Fibroblast of skin of back (primary cell): Measurements from ENCODE around the gene BLOC1S3.
"Not testable (repeated sequence)": the region's sequence is repeated elsewhere in the genome, so short reads cannot be mapped to it uniquely, and the experiment has no call there.

Experiments used
- DNase-seq: peaks from one replicate; pipeline ENCODE4 v3.0.0-alpha.2; 2013

The BLOC1S3 gene

DNA sequence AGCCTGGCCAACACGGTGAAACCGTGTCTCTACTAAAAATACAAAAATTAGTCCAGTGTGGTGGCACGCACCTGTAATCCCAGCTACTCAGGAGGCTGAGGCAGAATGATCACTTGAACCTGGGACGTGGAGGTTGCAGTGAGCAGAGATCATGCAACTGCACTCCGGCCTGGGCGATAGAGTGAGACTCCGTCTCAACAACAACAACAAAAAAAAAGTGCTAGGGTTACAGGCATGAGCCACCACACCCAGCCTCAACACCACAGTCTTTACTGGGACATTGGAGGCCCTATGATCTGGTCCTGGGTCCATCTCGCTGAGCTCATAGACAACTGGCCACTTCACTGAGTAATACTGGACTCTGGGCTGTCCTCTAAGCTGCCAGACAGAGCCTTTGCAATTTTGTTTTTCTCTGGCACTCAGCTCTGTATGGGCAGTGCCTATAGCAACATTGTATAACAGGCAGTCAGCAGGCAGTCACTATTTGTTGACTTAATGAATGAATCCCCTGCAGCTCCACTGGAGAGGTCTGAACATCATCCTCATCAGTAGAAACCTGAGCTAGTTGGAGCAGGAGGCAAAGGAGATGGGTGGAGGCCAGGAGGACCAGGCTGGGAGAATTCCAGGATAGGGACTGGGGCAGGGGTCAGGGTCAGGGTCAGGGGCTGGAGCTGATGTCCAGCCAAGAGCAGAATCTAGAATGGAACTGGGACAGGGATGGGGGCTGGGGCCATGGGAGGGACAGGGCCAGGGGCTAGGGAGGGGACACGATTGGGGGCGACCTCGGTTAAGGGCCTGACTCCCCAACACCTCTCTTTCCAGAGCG, 8.1 kb downstream of the BLOC1S3 start:
- peak; percentile 41 for DNase-seq

DNA sequence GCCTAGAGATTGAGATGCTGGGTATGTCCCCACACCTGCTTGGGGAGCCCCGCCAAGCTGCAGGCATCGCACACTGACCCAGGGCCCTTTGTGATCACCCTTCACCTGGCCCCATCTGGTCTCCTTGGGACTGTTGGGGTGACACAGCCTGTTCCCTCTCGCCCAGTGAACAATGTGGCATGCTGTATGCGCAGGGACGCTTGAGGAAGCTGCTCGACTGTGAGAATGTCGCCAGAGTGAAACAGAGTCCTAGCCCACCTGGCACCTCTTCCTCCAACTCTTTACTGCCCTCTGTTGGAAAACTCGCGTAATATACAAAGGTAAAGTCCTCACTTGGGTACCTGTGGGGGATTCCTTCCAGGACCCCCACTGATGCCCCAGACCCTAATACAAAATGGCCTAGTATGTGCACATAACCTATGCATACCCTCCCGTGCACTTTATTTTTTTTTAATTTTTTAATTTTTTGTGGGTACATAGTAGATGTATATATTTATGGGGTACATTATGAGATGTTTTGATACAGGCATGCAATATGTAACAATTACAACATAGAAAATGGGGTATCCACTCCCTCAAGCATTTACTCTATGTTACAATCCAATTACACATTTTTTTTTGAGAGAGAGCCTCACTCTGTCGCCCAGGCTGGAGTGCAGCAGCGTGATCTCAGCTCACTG, 9.0 kb downstream of the BLOC1S3 start:
- DNase-seq = peak; percentile 7

GRCh38 chr19:45189971-45190370, 11.4 kb downstream of the BLOC1S3 start:
- DNase-seq = no peak

GRCh38 chr19:45191375-45191774, 12.8 kb downstream of the BLOC1S3 start:
- DNase-seq = no peak

DNA sequence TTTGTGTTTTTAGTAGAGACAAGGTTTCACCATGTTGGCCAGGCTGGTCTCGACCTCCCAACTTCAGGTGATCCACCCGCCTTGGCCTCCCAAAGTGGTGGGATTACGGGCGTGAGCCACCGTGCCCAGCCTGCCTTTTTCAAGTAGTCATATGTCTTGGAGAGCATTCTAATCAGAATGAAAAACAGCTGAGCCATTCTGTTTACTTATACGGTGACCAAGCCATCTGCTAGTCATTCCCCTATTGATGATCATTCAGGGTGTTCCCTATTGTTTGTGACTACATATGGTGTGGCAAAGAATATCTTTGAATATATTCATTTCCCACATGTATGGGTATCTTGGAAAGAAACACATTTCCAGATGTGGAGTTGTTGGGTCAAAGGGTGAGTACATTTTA, 17.2 kb downstream of the BLOC1S3 start:
- DNase-seq = peak; percentile 68

DNA sequence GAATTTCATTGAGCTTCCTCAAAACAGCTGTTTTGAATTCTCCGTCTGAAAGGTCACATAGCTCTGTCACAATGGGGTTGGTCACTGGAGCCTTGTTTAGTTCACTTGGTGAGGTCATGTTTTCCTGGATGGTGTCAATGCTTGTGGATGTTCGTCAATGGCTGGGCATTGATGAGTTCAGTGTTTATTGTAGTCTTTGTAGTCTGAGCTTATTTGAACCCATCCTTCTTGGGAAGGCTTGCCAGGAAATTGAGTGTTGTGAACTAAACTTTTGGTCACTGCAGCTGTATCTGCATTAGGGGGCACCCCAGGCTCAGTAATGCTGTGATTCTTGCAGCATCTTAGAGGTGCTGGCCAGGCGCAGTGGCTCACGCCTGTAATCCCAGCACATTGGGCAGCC, 22.0 kb downstream of the BLOC1S3 start:
- peak; percentile 49 for DNase-seq

- DNase-seq = no peak
Observed at GRCh38 chr19:45202637-45203036, 24.1 kb downstream of the BLOC1S3 start.

DNA sequence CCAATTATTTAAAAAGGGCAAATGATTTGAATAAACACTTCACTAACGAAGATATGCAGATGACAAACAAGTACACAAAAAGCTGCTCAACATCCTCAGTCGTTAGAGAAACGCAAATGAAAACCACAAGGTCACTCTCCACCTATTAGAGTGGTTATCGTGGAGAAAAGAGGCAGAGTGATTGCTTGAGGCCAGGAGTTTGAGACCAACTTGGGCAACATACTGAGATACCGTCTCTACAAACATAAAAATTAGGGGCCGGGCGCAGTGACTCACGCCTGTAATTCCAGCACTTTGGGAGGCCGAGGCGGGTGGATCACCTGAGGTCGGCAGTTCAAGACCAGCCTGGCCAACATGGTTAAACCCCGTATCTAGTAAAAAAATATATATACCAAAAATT, 27.2 kb downstream of the BLOC1S3 start:
- no peak for DNase-seq

GRCh38 chr19:45206328-45206727, 27.7 kb downstream of the BLOC1S3 start:
- no peak for DNase-seq

DNA sequence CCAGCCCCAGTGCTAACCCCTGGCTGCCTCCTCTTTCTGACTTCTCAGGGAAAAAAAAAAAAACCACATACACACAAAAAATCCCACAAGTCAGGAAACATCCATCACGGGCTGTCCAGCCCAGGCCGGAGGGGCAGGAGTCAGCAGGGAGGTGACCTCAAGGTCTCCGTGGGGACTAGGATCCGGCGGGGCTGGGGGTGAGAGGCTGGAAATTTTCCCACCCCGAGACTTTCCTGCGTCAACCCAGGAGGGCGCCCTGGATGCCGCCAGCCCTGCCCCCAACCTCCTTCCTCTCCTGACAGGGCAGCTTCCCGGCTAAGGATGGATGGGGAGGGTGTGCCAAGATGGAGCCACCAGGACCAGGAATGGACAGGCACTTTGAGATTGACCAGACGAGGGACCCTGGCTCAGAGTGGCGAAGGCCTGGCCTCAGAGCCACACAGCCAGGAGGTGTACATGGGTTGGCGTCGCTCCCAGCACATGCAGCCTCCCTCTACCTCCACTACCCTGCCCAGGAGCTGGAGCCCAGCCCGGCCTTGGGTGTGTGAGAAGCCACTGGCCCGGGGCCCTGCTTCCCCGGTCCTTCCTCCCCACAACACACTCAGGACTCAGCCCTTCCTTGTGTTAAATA, 33.3 kb downstream of the BLOC1S3 start:
- DNase-seq = no peak

DNA sequence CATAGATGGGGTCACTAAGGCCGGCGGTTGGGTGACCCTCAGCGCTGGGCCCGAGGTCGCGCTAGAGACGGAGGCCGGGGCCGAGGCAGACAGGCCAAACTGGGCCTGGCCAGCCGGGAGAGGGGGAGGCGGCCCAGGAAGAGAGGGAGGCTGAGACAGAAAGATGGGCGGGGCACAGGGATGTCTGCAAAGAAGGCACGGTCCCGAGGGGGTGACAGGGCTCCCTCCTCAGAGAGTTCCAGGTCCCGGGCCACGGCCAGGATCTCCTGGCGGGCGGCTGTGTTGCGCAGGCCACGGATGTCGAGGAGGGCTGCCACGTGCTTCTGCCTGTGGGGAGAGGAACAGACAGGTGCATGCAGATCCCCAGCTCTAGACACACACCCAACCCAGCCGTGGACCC, 34.4 kb downstream of the BLOC1S3 start:
- no peak for DNase-seq

DNA sequence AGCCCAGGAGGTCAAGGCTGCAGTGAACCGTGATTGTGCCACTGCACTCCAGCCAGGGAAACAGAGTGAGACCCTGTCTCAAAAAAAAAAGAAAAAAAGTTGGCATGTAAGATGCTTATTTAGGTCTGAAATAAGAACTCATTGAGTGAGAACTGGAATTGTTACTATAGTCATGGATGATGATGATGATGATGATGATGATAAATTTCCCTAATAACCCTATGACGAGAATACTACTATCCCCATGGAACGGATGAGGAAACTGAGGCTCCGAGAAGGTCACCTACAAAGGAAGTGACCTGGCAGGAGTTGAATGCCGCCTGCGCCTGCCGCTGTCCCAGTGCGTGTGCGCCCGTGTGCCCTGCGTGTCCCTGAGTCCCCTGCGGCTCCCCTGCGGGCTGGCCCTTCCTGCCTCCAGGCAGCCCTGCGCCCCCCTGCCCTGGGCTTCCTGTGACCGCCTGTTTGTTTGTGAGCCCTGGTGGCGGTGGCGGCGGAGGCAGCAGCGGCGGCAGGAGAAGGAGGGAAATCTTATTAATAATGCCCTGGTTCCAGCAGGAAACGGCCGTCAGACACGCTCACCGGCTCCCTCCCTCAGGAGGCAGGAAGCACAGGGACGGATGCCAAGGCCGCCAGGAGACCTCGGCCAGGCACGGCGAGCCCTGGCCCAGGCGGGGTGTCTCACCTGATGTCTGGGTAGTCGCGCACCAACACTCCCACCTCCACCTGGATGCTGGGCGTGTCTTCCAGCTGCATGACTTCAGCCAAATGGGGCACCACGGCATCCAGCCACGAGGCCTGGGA, 37.0 kb downstream of the BLOC1S3 start:
- DNase-seq = peak; percentile 15

DNA sequence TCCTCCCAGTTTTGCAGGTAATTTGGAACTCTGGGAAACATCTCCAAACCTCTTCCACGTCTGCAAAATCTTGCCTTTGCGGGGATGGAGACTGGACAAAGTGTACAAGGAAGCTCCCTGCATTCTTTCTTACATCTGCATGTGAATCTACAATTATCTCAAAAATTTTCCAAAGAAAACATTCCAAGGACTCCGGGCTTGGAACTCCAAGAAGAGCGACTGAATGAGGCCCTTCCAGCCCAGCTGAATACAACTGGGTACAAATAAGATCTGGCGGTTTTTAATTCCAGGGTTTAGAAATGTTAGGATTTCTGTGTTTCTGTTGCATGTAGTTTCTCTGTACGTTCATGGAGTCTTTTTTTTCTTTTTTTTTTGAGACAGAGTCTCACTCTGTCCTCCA, 38.1 kb downstream of the BLOC1S3 start:
- peak; percentile 76 for DNase-seq

DNA sequence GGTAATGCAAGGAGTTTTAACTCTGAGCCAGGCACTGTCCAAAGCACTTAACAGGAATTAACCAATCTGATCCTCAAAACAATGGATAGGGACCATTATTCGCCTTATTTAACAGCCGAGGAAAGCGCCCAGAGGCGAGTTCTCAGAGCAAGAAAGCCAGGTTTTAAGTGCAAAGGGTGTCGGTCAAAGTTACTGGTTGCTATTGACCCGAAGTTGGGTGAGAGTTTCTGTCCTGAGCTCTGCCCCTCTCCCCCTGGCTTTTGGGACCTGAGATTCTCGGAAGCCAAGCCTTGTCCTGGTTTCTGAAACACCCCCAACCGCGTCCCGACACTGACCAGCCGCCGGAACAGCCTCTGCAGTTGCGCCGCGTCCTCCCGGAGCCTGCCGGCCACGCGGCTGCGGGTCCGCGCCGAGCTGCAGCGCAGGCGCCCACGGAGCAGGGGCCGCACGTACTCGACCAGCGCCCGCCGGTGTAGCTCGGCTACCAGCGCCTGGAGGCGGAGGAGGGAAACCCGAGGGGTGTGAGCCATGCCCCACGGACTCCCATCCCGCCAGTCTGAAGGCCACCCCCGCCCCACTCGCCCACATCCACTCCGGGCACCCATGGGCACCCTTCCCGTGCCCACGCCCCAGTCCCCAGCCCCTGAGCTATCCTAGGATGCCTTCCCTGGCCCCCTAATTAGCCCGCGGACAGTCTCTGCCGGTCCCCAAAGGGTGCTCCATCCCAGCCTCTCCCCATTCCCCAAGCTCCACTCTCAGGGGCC, 38.8 kb downstream of the BLOC1S3 start:
- no peak for DNase-seq

GRCh38 chr19:45217957-45218334, 39.4 kb downstream of the BLOC1S3 start:
- no peak for DNase-seq

DNA sequence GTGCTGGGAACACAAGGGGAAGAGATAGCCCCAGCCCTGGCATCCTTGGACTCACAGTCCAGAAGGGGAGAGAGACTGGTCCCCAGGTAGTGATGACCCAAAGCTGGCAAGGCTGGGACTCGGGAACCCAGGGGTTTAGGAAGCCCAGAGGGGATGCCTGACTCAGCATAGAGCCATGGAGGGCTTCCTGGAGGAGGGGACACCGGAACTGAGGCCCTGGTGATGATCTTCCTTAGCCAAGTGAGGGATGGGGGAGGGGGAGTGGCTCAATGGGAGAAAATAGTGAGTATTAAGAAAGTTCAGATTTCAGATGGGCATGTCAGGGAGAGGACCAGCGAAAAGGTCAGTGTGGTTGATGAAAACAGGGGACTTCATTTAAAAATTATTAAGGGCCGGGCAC, 39.8 kb downstream of the BLOC1S3 start:
- DNase-seq = no peak

GRCh38 chr19:45218911-45219743, 40.5 kb downstream of the BLOC1S3 start:
- no peak for DNase-seq

- no peak for DNase-seq
Observed at GRCh38 chr19:45222724-45223123, 44.1 kb downstream of the BLOC1S3 start.

GRCh38 chr19:45223879-45224278, 45.3 kb downstream of the BLOC1S3 start:
- DNase-seq = no peak

- DNase-seq = no peak
Observed at GRCh38 chr19:45224645-45225044, 46.1 kb downstream of the BLOC1S3 start.

DNA sequence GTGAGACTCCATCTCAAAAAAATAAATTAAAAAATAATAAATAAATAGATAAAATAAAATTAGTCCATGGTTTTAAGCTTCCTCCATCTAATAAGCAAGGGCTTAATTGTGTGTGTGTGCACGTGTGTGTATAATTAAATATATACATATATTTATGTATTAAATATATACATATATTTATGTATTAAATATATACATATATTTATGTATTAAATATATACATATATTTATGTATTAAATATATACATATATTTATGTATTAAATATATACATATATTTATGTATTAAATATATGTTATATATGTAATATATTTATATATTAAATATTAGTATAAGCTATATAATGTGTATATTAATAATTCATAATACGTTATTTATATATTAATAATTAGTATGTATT, 50.5 kb downstream of the BLOC1S3 start:
- not testable (repeated sequence) for DNase-seq
